ENCODE results near the gene HTR3E.

DNA sequence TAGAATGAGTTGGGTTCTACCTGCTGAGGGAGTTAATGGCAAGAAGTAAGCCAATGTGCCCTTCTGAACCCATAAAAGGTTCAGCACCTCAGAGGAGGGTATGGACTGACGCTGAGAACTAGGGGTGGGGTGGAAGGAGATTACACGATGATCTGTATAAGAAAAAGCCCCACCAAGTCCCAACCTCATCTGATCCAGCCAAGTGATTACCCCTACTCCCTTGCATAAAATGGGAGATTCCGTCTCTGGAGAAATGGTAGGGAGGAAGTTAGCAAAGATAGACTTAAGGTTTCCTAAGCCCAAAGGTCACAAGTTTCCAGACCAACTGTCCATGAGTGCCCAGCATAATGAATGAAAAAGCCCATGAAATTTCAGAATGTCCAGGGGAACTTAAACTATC, 51.2 kb downstream of the HTR3E start:
- TF ChIP-seq POLR2A (IDR thresholded peaks at IDR 0.05; ENCODE audit: low read depth, low read length), result no peak
- TF ChIP-seq POLR2AphosphoS5 (IDR thresholded peaks at IDR 0.05; ENCODE audit: low read depth, low read length), result no peak
- TF ChIP-seq TAF1 (IDR thresholded peaks at IDR 0.05; ENCODE audit: borderline replicate concordance, low read depth, low read length), result no peak
